Trophoblast cell (in vitro differentiated cells and primary cell): ENCODE results near the gene RAB23.

Source experiments
- DNase-seq, 2 donors: peaks; one replicate each; pipeline ENCODE4 v3.0.0-alpha.2; 2016
- H2AFZ ChIP-seq: 2 replicates; pipeline ENCODE4 v1.6.1; 2013; ENCODE audit warnings: low read length, moderate library complexity, mild to moderate bottlenecking; ENCODE audit not compliant: insufficient read depth, poor library complexity
- H2AK5ac ChIP-seq: 2 replicates; pipeline ENCODE4 v1.6.1; 2013; ENCODE audit warnings: mild to moderate bottlenecking, low read length
- H2BK120ac ChIP-seq: 2 replicates; pipeline ENCODE4 v1.6.1; 2013; ENCODE audit warnings: low read length, mild to moderate bottlenecking, moderate library complexity; ENCODE audit not compliant: insufficient read depth, poor library complexity
- H2BK12ac ChIP-seq: 2 replicates; pipeline ENCODE4 v1.6.1; 2013; ENCODE audit warnings: mild to moderate bottlenecking, low read length, moderate library complexity
- H2BK5ac ChIP-seq: 2 replicates; pipeline ENCODE4 v1.6.1; 2013; ENCODE audit warnings: low read length, low read depth, moderate library complexity, mild to moderate bottlenecking; ENCODE audit not compliant: poor library complexity
- H3K14ac ChIP-seq: 2 replicates; pipeline ENCODE4 v1.6.1; 2013; ENCODE audit warnings: mild to moderate bottlenecking, low read length
- H3K18ac ChIP-seq: 2 replicates; pipeline ENCODE4 v1.6.1; 2013; ENCODE audit warnings: mild to moderate bottlenecking, low read length
- H3K23ac ChIP-seq: 2 replicates; pipeline ENCODE4 v1.6.1; 2013; ENCODE audit warnings: low read length
- H3K27ac ChIP-seq: 2 replicates; pipeline ENCODE4 v1.5.1; 2013; ENCODE audit warnings: low read depth, mild to moderate bottlenecking, inconsistent platforms, low read length, moderate library complexity
- H3K27me3 ChIP-seq: 2 replicates; pipeline ENCODE4 v1.6.1; 2013; ENCODE audit warnings: inconsistent platforms, mild to moderate bottlenecking, low read length, moderate library complexity; ENCODE audit not compliant: insufficient read depth
- H3K36me3 ChIP-seq, 2 experiments: 1 replicate in 1 of 2; 2 replicates in 1 of 2; pipeline ENCODE4 v1.6.1; 2013; ENCODE audit warnings: low read length in 2 of 2, mild to moderate bottlenecking in 2 of 2, moderate library complexity in 1 of 2; ENCODE audit not compliant: insufficient read depth in 2 of 2, control insufficient read depth in 1 of 2
- H3K4ac ChIP-seq: 2 replicates; pipeline ENCODE4 v1.6.1; 2013; ENCODE audit warnings: low read depth, mild to moderate bottlenecking, low read length, moderate library complexity
- H3K4me1 ChIP-seq, 2 experiments: 1 replicate in 1 of 2; 2 replicates in 1 of 2; pipeline ENCODE4 v1.6.1; 2013; ENCODE audit warnings: low read length in 2 of 2, mild to moderate bottlenecking in 2 of 2, moderate library complexity in 1 of 2; ENCODE audit not compliant: insufficient read depth in 2 of 2, control insufficient read depth in 1 of 2
- H3K4me2 ChIP-seq: 2 replicates; pipeline ENCODE4 v1.6.1; 2013; ENCODE audit warnings: inconsistent platforms, mild to moderate bottlenecking, low read length, moderate library complexity
- H3K4me3 ChIP-seq: 2 replicates; pipeline ENCODE4 v1.5.1; 2013; ENCODE audit warnings: mild to moderate bottlenecking, low read depth, low read length, inconsistent platforms
- H3K79me1 ChIP-seq: one replicate; pipeline ENCODE4 v1.6.1; 2013; ENCODE audit warnings: low read length
- H3K79me2 ChIP-seq: 2 replicates; pipeline ENCODE4 v1.6.1; 2013; ENCODE audit warnings: low read length, mild to moderate bottlenecking; ENCODE audit not compliant: control insufficient read depth, insufficient read depth, poor library complexity
- H3K9ac ChIP-seq: 2 replicates; pipeline ENCODE4 v1.6.1; 2013; ENCODE audit warnings: mild to moderate bottlenecking, low read length
- H3K9me3 ChIP-seq: 2 replicates; pipeline ENCODE4 v1.6.1; 2013; ENCODE audit warnings: low read depth, mild to moderate bottlenecking, control low read depth, inconsistent platforms, low read length; ENCODE audit not compliant: insufficient read depth
- H4K12ac ChIP-seq: 2 replicates; pipeline ENCODE4 v1.6.1; 2013; ENCODE audit warnings: low read depth, mild to moderate bottlenecking, low read length, moderate library complexity
- H4K8ac ChIP-seq: 2 replicates; pipeline ENCODE4 v1.6.1; 2013; ENCODE audit warnings: low read depth, mild to moderate bottlenecking, low read length, moderate library complexity
- H4K91ac ChIP-seq: one replicate; pipeline ENCODE4 v1.6.1; 2013; ENCODE audit warnings: low read depth, mild to moderate bottlenecking, low read length, moderate library complexity
- WGBS: extraction: QIAGEN DNeasy Blood & Tissue Kit; methylation state at CpG from one replicate; pipeline ENCODE4 v1.1.7; 2013; ENCODE audit warnings: missing lambda C conversion rate; ENCODE audit not compliant: insufficient read length, insufficient coverage; ENCODE audit errors: extremely low coverage; 5-methylcytosine and 5-hydroxymethylcytosine counted together

Gene RAB23

GRCh38 chr6:57165080-57165479 lies 57.0 kb downstream of the RAB23 start:
- H2BK5ac ChIP-seq = no peak overlapping the region
- no peak overlapping the region for H4K91ac ChIP-seq
- H3K79me1 ChIP-seq = no peaks in the 10 kb centered on the region
- H3K18ac ChIP-seq = no peak overlapping the region
- no peaks in the 10 kb centered on the region for H3K9me3 ChIP-seq
- H2BK120ac ChIP-seq = no peak overlapping the region
- H3K27ac ChIP-seq = no peak overlapping the region
- no peak overlapping the region for H3K4me2 ChIP-seq
- no peak overlapping the region for H3K14ac ChIP-seq
- WGBS = no CpG with 5 or more reads among the region's 1 CpG
- no peaks in the 10 kb centered on the region for H3K79me2 ChIP-seq
- H4K8ac ChIP-seq = no peak overlapping the region
- peaks cover 0 to 1% of the 10 kb centered on the region in 2 experiments for H3K36me3 ChIP-seq
- DNase-seq = no peak
- H2AK5ac ChIP-seq = no peak overlapping the region
- H2BK12ac ChIP-seq = no peak overlapping the region
- H3K4me3 ChIP-seq = no peak overlapping the region
- H3K4me1 ChIP-seq = no peaks in the 10 kb centered on the region
- no peak overlapping the region for H2AFZ ChIP-seq
- no peak overlapping the region for H3K9ac ChIP-seq
- no peaks in the 10 kb centered on the region for H3K27me3 ChIP-seq
- H3K4ac ChIP-seq = no peak overlapping the region
- H4K12ac ChIP-seq = no peak overlapping the region
- no peak overlapping the region for H3K23ac ChIP-seq

GRCh38 chr6:57163956-57164355 lies 58.2 kb downstream of the RAB23 start:
- no peak overlapping the region for H2BK120ac ChIP-seq
- DNase-seq = no peak
- no peak overlapping the region for H3K27ac ChIP-seq
- no peak overlapping the region for H3K4me3 ChIP-seq
- H3K23ac ChIP-seq = no peak overlapping the region
- H3K27me3 ChIP-seq = no peaks in the 10 kb centered on the region
- no peaks in the 10 kb centered on the region for H3K79me1 ChIP-seq
- no peak overlapping the region for H4K91ac ChIP-seq
- H4K12ac ChIP-seq = no peak overlapping the region
- H4K8ac ChIP-seq = no peak overlapping the region
- no peak overlapping the region for H3K4ac ChIP-seq
- no peak overlapping the region for H3K14ac ChIP-seq
- no peak overlapping the region for H3K18ac ChIP-seq
- H3K9ac ChIP-seq = no peak overlapping the region
- H3K4me1 ChIP-seq = no peaks in the 10 kb centered on the region
- no peak overlapping the region for H2AFZ ChIP-seq
- no peak overlapping the region for H2AK5ac ChIP-seq
- H3K79me2 ChIP-seq = no peaks in the 10 kb centered on the region
- no peak overlapping the region for H3K4me2 ChIP-seq
- no peak overlapping the region for H2BK5ac ChIP-seq
- H3K9me3 ChIP-seq = no peaks in the 10 kb centered on the region
- peaks cover 0 to 1% of the 10 kb centered on the region in 2 experiments for H3K36me3 ChIP-seq
- WGBS = no CpG with 5 or more reads among the region's 2 CpGs
- H2BK12ac ChIP-seq = no peak overlapping the region

GRCh38 chr6:57162516-57162915 lies 59.6 kb downstream of the RAB23 start:
- H3K18ac ChIP-seq = no peak overlapping the region
- no peak overlapping the region for H3K4ac ChIP-seq
- DNase-seq = no peak

GRCh38 chr6:57162028-57162427 lies 60.1 kb downstream of the RAB23 start:
- no CpG with 5 or more reads among the region's 2 CpGs for WGBS
- no peak overlapping the region for H3K18ac ChIP-seq
- no peak overlapping the region for H2BK5ac ChIP-seq
- no peak overlapping the region for H2BK120ac ChIP-seq
- no peak overlapping the region for H2BK12ac ChIP-seq
- no peaks in the 10 kb centered on the region for H3K9me3 ChIP-seq
- H3K36me3 ChIP-seq = no peaks in the 10 kb centered on the region
- H2AFZ ChIP-seq = no peak overlapping the region
- H3K9ac ChIP-seq = no peak overlapping the region
- no peak overlapping the region for H3K4me2 ChIP-seq
- no peak overlapping the region for H3K4ac ChIP-seq
- no peaks in the 10 kb centered on the region for H3K27me3 ChIP-seq
- no peak overlapping the region for H2AK5ac ChIP-seq
- H3K4me3 ChIP-seq = no peak overlapping the region
- H3K79me2 ChIP-seq = no peaks in the 10 kb centered on the region
- no peak overlapping the region for H3K27ac ChIP-seq
- H3K23ac ChIP-seq = no peak overlapping the region
- DNase-seq = no peak
- no peak overlapping the region for H4K12ac ChIP-seq
- no peak overlapping the region for H3K14ac ChIP-seq
- no peaks in the 10 kb centered on the region for H3K79me1 ChIP-seq
- H4K91ac ChIP-seq = no peak overlapping the region
- no peak overlapping the region for H4K8ac ChIP-seq
- no peaks in the 10 kb centered on the region for H3K4me1 ChIP-seq

More at GRCh38 chr6:57162516-57162915, 59.6 kb downstream of the RAB23 start:
- Histone ChIP-seq H2BK12ac (no peak overlapping the region), H4K91ac (no peak overlapping the region), H3K79me2 (no peaks in the 10 kb centered on the region), H3K4me1 (no peaks in the 10 kb centered on the region), H2BK5ac (no peak overlapping the region), H3K36me3 (peaks cover 0 to 1% of the 10 kb centered on the region in 2 experiments), H3K4me3 (no peak overlapping the region), H2AFZ (no peak overlapping the region), H4K12ac (no peak overlapping the region), H3K27ac (no peak overlapping the region), H3K4me2 (no peak overlapping the region), H3K23ac (no peak overlapping the region), H3K27me3 (no peaks in the 10 kb centered on the region), H3K9ac (no peak overlapping the region), H3K79me1 (no peaks in the 10 kb centered on the region), H4K8ac (no peak overlapping the region), H2AK5ac (no peak overlapping the region), H3K14ac (no peak overlapping the region), H2BK120ac (no peak overlapping the region), H3K9me3 (no peaks in the 10 kb centered on the region)
- WGBS = no CpG with 5 or more reads among the region's 3 CpGs
